ENCODE measurements around the gene PRR3.
A peak's percentile ranks its signal among the peaks of the same experiment; 100 is the strongest.

The PRR3 gene

GRCh38 chr6:30599625-30600324 is 42.7 kb downstream of the PRR3 start:
- no peaks in the 10 kb centered on the region for H3K27me3 ChIP-seq (ENCODE audit: insufficient read depth, poor library complexity, severe bottlenecking)
- no peak overlapping the region for H3K27ac ChIP-seq (replicated peaks)
- peak; percentile 37; the same call in 1 of the 2 replicates for TF ChIP-seq POLR2AphosphoS5 (IDR thresholded peaks at IDR 0.05; ENCODE audit: low read depth)
- no peak for TF ChIP-seq SPI1 (IDR thresholded peaks at IDR 0.05; ENCODE audit: borderline replicate concordance, low read depth)
- H3K4me3 ChIP-seq (replicated peaks; ENCODE audit: insufficient read depth, low read length), result no peak overlapping the region
- no peak for DNase-seq (ENCODE audit: low read depth in 1 of 2, low spot score in 1 of 2)

DNA sequence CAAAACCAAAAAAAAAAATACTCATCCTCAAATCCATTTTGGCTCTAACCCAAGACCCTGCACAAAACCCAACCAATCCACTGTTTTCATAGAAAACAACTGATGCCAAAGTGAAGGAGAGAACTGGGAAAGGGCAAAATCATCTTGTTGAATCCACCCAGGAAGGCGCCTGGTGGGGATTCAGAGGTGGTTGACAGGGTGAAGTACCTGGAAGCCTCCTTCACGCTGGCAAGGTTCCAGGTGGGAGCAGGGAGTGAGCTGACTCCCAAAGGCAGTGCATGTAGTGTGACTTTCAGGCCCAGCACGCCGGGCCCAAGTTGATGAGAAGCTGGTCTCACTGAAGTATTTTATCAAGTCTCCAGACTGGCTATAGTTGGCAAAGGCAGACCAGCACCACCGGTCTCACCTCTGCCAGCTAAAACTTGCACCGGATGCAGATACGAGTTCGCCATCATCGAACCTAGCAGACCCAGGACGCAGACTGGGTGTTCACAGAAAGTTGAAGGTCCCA is 43.4 kb downstream of the PRR3 start:
- Histone ChIP-seq H3K4me3 (replicated peaks; ENCODE audit: insufficient read depth, low read length) (no peak overlapping the region), H3K27ac (replicated peaks) (no peak overlapping the region), H3K27me3 (ENCODE audit: insufficient read depth, poor library complexity, severe bottlenecking) (no peaks in the 10 kb centered on the region)
- no peak for DNase-seq (ENCODE audit: low read depth in 1 of 2, low spot score in 1 of 2)
- TF ChIP-seq, protein P1, sequence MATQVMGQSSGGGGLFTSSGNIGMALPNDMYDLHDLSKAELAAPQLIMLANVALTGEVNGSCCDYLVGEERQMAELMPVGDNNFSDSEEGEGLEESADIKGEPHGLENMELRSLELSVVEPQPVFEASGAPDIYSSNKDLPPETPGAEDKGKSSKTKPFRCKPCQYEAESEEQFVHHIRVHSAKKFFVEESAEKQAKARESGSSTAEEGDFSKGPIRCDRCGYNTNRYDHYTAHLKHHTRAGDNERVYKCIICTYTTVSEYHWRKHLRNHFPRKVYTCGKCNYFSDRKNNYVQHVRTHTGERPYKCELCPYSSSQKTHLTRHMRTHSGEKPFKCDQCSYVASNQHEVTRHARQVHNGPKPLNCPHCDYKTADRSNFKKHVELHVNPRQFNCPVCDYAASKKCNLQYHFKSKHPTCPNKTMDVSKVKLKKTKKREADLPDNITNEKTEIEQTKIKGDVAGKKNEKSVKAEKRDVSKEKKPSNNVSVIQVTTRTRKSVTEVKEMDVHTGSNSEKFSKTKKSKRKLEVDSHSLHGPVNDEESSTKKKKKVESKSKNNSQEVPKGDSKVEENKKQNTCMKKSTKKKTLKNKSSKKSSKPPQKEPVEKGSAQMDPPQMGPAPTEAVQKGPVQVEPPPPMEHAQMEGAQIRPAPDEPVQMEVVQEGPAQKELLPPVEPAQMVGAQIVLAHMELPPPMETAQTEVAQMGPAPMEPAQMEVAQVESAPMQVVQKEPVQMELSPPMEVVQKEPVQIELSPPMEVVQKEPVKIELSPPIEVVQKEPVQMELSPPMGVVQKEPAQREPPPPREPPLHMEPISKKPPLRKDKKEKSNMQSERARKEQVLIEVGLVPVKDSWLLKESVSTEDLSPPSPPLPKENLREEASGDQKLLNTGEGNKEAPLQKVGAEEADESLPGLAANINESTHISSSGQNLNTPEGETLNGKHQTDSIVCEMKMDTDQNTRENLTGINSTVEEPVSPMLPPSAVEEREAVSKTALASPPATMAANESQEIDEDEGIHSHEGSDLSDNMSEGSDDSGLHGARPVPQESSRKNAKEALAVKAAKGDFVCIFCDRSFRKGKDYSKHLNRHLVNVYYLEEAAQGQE (IDR thresholded peaks at IDR 0.05; ENCODE audit: insufficient replicate concordance, low read depth), result no peak

GRCh38 chr6:30601436-30601814 is 44.3 kb downstream of the PRR3 start:
- no peak overlapping the region for H3K27ac ChIP-seq (replicated peaks)
- TF ChIP-seq CTCF (IDR thresholded peaks at IDR 0.05; ENCODE audit: insufficient read depth, low read length), result no peak
- TF ChIP-seq SPI1 (IDR thresholded peaks at IDR 0.05; ENCODE audit: borderline replicate concordance, low read depth), result no peak
- no peak for TF ChIP-seq POLR2AphosphoS5 (IDR thresholded peaks at IDR 0.05; ENCODE audit: low read depth)
- TF ChIP-seq GABPA (IDR thresholded peaks at IDR 0.05; ENCODE audit: low read depth), result no peak
- TF ChIP-seq, protein P1 (IDR thresholded peaks at IDR 0.05; ENCODE audit: insufficient replicate concordance, low read depth), result no peak
- no peaks in the 10 kb centered on the region for H3K27me3 ChIP-seq (ENCODE audit: insufficient read depth, poor library complexity, severe bottlenecking)
- DNase-seq (ENCODE audit: low read depth in 1 of 2, low spot score in 1 of 2), result no peak
- no peak overlapping the region for H3K4me3 ChIP-seq (replicated peaks; ENCODE audit: insufficient read depth, low read length)

DNA sequence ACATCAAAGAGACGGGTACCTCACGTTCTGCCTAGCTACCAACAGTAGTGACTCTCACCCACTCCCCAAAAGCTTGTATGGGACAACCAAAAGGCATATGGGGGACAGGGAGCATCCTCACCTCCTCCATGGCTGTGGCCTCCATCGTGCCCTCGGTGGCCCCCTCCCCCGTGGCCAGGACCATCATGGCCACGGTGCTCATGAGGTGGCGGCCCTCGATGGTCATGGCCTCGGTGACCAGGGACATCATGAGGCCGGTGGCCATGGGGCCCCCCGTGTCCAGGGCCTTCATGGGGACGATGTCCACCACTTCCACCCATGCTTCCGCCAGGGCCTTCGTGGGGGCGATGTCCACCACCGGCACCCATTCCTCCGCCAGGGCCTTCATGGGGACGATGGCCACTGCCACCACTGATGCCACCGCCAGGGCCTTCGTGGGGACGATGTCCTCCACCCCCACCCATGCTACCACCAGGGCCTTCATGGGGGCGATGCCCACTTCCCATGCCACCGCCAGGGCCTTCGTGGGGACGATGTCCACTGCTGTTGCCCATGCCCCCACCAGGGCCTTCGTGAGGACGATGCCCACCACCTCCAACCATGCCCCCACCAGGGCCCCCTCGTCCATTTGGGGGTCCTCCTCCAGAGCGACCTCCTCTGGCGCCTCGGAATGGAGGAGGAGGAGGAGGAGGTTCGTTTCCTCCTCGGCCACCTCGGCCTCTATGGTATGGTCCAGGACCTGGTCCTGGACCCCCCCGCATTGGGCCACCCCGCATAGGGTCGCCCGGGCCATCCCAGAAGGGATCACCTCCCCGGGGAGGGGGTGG is 44.9 kb downstream of the PRR3 start:
- DNase-seq (ENCODE audit: low read depth in 1 of 2, low spot score in 1 of 2), result no peak
- Histone ChIP-seq H3K27me3 (ENCODE audit: insufficient read depth, poor library complexity, severe bottlenecking) (no peaks in the 10 kb centered on the region), H3K4me3 (replicated peaks; ENCODE audit: insufficient read depth, low read length) (no peak overlapping the region), H3K27ac (replicated peaks) (no peak overlapping the region)
- TF ChIP-seq POLR2AphosphoS5 (IDR thresholded peaks at IDR 0.05; ENCODE audit: low read depth), result 0 out of 2 replicates have a peak, but pooled peaks have one; percentile 28
- TF ChIP-seq, protein P1 (IDR thresholded peaks at IDR 0.05; ENCODE audit: insufficient replicate concordance, low read depth), result no peak

Data from HL-60 (cell line).